Choroid plexus epithelial cell (primary cell): ENCODE measurements around the gene EIF4E3.

Source experiments
- DNase-seq: peaks from one replicate; pipeline ENCODE4 v3.0.0-alpha.2; 2010; ENCODE audit warnings: low read depth
- H3K4me3 ChIP-seq: 2 replicates; pipeline ENCODE4 v1.5.1; 2011; ENCODE audit warnings: low read depth, mild to moderate bottlenecking, control low read depth, low read length, moderate library complexity
- CTCF ChIP-seq: conservative IDR thresholded peaks from 2 replicates; pipeline ENCODE4 v1.5.1; 2011; ENCODE audit warnings: low read depth, mild to moderate bottlenecking, control low read depth, inconsistent platforms, low read length, moderate library complexity

EIF4E3 gene

GRCh38 chr3:71651625-71652024, 73.6 kb downstream of the EIF4E3 start:
- no peak for DNase-seq
- TF ChIP-seq CTCF = no peak
- H3K4me3 ChIP-seq = no peak overlapping the region

- no peak overlapping the region for H3K4me3 ChIP-seq
- no peak for TF ChIP-seq CTCF
- DNase-seq = no peak
Measured at GRCh38 chr3:71650372-71650771, 74.8 kb downstream of the EIF4E3 start.

GRCh38 chr3:71649757-71650156, 75.4 kb downstream of the EIF4E3 start:
- no peak for DNase-seq
- H3K4me3 ChIP-seq = no peak overlapping the region
- no peak for TF ChIP-seq CTCF

- H3K4me3 ChIP-seq = no peak overlapping the region
- TF ChIP-seq CTCF = no peak
- no peak for DNase-seq
Measured at GRCh38 chr3:71647751-71648150, 77.5 kb downstream of the EIF4E3 start.

GRCh38 chr3:71646971-71647370, 78.2 kb downstream of the EIF4E3 start:
- DNase-seq = no peak
- TF ChIP-seq CTCF = no peak
- no peak overlapping the region for H3K4me3 ChIP-seq

- TF ChIP-seq CTCF = no peak
- DNase-seq = no peak
- H3K4me3 ChIP-seq = no peak overlapping the region
Measured at GRCh38 chr3:71645140-71645539, 80.1 kb downstream of the EIF4E3 start.

GRCh38 chr3:71641674-71642073, 83.5 kb downstream of the EIF4E3 start:
- TF ChIP-seq CTCF = no peak
- no peak overlapping the region for H3K4me3 ChIP-seq
- DNase-seq = peak; percentile 17
